Stimulated activated CD4-positive, alpha-beta T cell treated with anti-CD3 and anti-CD28 coated beads, Interleukin-4, amount 100 ng/mL, for 48 hours (primary cell): ENCODE data around the gene NHLRC4.

Experiments
- DNase-seq, 2 donors: peaks; one replicate each; pipeline ENCODE4 v3.0.0-alpha.2; 2020; ENCODE audit warnings: low read depth in 2 of 2

NHLRC4 gene, protein sequence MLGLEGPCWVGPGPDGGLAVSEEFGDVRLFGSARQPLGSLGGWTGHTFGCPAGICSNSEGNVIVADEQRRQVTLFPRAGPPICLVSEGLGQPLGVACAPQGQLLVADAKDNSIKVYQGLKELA

DNA sequence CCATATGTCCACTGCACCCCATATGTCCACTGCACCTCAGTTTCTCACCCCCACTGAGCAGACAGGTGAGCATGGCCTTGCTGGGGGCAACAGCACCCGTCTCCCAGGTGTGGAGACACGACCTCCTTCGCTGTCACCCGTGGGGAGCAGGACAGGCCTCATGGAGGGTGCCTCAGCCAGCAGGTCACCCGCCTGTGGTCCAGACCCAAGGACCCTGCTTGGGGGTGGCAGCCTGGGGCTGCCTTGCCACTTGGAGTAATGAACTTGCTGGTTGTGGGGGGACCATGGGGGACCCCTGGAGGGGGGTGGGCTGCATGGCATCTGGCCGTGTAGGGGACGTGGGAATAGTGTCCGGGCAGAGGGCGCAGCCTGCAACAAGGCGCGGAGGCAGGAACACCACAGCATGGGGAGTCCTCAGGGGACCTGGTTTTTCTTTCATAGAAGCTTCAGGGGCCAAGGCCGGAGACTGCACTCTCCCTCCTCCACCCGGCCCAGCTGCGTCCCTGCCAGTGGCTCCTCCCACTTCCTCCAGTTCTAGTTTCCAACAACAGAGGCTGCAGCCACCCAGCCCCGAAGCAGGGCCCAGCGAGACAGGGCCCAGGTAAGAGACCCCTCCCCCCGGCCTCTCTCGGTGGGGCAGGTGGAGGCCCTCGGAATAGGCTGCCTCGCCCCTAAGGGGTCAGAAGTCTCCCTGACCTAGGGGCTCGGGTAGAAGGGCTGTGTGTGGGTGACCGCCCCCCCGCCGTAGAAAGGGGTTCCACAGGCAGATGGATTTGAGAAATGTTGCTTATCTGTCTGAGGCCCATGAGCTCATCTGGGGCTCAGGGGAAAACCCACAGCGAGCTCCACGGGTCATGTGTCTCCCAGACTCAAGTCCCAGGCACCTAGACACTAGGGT is at the start of gene NHLRC4:
NHLRC4 (plus strand) TSS at position 531 of the 898 bp plus-strand sequence. CDS start 1,043 bp downstream, outside the sequence.
- peak; percentile 31 to 44 for DNase-seq

DNA sequence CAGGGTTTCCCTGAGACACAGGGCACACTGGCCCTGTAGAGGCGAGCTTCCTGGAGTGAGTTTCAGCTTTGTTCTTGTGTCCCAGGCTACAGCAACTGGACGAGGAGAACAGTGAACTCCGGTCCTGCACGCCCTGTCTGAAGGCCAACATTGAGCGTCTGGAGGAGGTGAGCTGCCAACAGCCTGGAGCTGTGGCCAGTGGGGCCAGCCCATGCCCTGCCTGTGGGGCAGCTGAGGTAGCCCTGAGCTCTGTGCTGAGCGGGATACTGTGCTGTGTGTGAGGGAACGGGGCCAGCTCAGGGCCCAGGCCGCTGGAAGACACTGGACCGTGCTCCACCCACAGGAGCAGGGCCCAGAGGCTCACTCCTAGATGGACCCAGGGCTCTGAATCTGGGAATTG is 47.9 kb upstream of the NHLRC4 start:
- DNase-seq, result no peak

DNA sequence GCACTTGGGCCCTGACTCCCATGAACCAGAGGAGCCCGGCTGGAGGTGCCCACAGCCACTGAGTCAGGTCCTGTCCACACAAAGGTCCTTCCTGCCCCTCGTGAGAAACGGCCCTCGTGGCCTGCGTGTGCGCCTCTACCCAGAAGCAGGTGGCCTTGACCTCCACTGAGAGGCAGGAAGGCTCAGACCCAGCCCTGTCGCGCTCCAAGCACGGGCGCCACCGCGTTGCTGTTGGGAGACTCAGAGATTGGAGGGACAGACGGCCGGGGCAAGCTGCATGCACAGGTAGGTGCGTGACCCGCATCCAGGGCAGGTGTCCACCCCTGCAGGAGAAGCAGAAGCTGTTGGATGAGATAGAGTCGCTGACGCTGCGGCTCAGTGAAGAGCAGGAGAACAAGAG is 47.4 kb upstream of the NHLRC4 start:
- no peak for DNase-seq

DNA sequence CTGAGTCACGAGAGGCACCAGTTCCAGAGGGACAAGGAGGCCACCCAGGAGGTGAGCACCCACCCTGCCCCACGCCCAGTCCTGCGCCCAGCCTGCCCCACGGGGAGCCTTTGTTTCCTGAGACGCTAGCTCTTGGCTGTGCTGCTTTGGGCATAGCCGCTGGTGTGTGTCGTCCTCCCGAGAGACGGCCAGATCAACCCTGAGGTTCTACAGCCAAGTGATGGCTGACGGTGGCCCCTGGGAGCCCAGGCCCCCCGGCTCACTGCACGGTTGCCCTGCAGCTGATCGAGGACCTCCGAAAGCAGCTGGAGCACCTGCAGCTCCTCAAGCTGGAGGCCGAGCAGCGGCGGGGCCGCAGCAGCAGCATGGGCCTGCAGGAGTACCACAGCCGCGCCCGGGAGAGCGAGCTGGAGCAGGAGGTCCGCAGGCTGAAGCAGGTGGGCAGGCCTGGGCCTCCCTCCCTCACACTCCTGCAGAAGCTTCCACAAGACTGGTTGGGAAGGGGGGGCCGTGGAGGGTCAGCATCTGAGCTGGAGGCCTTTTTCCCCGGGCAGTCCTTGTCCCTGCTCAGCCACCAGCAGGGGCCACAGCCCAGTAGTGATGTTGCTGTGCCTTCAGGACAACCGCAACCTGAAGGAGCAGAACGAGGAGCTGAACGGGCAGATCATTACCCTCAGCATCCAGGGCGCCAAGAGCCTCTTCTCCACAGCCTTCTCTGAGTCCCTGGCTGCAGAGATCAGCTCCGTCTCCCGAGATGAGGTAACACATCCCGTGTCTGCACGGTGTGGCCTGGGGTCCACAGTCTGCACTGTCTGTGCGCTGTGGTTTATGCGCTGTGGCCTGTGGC is 46.7 kb upstream of the NHLRC4 start:
- no peak for DNase-seq

DNA sequence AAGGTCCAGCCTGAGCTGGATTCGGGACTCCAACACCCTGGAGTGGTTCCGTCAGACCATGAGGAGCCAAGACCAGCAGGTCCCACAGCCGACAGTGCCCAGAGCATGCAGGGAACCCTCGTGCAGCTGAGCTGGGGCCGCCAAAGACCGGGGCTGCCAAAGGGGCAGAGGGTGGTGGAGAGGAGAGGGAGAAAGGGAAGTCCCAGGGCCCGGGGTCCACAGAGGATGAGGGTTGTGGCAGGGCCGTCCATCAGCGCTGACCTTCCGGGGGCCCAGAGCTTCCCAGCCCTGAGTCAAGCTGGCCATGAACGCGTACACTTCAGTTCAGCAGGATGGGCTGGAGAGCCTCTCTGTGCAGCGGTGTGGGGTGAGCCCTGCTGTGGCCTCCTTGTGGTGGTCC is 46.0 kb upstream of the NHLRC4 start:
- no peak for DNase-seq

DNA sequence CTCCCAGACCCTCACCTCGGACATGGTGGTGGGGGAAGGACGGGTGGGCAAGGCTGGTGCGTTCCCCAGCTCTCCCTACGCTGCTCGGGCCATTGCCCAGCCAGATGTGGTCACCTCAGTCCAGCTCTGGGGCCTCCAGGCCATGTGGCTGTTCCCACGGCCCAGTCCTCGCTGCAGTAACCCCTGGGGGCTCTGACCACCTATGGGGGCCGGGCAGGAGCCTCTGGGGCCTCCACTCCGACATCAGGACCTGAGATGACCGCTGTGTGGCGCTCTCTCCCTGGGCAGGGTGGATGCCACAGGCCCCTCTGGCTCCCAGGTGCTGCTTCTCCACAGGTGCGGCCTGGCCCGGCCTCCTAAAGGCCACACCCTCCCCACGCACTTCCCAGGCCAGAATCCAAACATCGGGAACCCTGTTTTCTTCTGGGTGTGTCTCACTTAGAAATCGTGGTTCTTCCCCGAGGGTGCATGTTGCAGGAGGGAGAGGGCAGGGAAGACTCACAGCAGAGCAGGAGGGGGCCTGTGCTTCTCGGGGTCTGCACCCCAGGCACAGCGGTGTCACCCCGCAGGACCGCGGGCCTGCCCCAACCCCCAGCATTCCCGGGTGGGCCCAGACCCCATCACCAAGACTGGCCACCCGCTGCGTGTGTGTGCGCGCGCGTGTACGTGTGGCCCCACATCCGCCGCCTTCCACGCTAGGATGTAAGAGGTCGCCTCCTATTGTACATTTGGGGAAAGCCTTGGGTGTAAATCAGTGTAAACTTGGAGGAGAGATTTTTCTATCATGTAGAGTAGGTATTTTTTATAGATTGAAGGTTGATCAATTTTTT is 45.2 kb upstream of the NHLRC4 start:
- DNase-seq, result no peak

DNA sequence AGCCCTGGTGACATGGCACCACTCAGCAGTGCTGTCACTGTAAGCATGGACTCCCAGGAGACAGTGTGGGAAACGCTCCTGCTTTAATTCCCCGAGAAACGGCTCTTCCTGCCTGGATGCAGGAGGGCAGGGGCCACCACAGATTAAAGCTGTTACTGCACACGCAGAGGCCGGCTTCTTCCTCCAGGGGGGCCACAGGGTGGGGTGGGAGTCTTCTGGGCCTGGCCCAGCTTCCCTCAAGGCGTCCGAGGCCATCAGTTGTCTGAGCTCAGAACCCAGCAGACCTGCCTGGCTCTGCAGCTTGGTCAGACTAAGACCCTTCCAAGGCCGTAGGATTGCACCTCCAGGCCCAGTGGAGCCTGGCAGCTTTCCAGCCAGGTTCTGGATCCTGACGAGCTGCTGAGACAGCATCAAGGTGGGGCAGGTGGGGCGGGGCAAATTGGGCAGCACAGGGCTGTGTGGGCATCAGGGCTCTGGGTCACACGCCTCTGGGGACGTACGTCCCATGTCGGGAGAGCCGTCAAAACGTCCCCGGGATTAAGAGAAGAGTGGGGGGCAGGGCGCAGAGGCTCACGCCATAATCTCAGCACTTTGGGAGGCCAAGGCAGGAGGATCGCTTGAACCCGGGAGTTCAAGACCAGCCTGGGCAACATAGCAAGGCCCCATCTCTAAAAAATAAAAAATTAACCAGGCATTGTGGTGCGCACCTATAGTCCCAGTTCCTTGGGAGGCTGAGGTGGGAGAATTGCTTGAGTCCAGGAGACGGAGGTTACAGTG is 44.3 kb upstream of the NHLRC4 start:
- DNase-seq, result no peak

DNA sequence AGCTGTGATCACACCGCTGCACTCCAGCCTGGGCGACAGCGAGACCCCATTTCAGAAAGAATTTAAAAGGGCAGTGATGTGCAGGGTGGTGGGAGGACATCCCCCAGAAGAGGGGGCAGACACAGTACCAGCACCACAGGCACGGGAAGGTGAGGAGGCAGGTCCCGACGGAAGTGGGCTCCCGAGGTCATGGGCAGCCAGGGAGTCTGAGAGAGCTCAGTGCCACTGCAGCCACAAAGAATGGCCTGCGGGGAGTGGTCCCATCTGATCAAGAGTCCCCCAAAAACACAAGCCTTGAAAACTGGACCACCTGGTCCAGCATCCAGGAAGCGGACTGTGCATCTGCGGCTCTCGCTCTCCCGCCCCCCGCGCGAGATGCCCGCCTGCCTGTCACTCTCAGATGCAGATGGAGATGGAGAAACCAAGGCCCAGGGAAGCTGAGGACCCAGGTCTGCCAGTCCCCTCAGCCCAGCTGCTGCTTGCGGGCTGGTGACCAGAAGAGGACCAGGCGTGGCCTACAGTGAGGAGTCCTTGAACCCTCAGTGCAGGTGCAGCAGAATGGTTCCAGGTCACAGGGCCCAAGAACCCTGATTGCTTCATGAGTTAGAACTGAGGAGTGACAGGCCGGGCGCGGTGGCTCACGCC is 43.6 kb upstream of the NHLRC4 start:
- no peak for DNase-seq

DNA sequence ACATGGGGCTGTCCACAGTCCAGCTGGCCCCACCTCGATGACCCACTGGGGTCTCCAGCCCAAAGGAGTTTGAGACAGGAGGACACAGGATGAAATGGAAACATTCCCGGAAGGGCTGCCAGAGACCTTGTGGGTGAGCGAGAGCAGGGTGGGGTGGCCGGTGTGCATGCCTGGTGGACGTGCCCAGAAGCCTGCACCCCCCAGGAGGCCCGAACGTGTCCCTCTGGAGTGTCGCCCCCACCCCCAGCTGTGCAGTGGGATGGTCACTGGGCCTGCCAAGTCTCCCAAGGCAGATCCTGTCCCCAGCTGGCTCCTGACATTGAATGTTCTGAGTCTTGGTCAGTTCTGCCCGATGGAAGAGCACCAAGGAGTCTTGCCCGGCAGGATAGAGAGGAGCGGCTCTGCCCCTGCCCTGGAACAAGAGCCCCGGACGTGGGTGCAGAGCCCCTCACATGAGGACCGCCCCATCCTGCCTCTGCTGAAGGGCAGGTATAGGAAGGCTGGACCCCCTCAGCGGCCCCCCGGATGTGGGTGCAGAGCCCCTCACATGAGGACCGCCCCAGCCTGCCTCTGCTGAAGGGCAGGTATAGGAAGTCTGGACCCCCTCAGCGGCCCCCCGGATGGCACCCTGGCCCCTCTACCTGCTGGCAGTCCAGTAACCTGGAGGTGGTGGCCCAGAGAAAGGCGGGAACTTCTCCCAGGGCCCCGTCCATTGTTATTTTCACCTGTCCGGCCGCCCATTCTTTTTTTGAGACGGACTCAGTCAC is 42.3 kb upstream of the NHLRC4 start:
- no peak for DNase-seq

DNA sequence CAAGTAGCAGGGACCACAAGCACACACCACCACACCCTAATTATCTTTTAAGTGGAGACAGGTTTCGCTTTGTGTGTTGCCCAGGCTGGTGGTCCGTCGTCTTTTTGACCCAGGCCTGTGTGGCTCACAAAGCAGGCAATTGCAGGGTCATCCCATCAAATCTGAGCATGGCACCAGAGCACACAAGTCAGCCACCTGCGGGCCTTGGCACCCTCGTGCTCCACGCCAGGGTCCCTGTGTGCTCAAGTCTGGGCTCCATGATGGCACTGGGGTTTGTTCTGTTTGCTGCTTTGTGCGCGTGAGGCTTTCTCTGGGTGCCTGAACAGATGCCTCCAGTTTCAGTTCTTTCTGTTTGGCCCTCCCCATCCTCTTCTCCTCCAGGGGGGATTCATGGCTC is 41.7 kb upstream of the NHLRC4 start:
- no peak for DNase-seq

DNA sequence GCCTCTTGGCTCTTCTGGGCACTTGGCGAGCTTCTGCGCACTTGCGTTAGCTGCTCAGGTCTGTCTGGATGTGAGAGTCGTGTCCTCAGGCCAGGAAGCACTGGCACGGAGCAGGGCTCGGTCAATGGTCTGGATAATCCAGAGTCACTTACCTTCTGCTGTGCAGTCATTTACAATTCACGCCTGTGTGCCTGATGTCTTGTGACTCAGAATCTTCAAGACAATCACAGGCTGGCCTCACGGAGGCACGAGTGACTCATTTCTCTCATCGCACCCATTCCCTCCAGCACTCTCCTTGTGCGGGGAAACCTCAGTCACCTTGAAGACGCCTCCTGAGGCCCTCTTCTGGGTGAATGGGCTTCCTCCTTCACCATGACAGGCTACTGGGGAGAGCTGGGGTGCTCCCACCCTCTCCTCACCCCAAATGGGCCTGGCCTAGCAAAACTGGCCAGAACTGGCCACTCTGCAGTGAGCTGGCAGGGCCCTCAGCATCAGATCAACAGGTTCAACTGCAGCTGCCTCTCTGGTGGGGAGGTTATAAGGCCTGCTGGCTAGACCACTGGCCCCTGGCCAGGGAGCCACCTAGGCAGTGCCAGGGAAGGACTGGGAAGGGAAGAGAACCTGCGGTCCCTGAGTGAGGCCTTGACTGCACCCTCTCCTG is 41.2 kb upstream of the NHLRC4 start:
- peak; percentile 59 to 75 for DNase-seq

DNA sequence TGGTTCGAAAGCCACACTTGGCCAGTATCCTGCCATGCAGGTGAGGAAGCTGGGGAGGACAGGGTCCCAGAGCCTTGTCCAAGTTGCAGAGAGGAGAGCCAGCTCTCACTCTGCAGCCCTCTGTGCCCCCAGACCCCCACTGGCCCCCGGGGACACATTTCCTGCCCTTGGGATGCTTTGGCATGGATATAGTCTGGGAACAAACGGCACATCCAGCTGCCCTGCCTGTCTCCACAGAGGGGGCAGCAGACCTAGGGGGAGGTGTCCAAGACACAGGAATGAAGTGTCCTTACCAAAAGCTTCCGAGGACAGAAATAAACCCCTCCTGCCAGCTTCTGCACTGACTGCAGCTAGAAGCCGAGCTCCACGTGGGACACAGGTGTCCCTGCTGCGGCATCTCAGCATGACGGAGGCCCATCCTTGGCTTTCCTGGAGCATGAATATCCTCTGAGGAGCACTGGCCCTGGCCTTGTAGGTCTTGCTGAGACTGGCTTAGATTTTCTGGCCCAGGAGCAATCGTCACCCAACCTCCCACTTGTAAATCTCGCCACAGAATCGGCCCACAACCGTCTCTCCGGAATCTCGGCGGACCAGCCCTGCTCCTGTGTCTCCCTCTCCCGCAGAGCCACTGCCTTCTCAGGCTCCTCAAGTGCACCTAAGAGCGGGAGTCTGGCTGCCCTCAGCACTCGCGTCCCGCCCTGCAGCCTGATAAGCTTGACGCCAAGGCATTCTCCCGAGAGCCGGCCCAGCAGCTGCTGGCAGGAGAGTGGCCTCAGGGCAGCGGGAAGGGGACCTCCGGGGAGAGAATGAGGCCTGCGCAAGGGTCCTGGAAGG is 40.4 kb upstream of the NHLRC4 start:
- no peak for DNase-seq

DNA sequence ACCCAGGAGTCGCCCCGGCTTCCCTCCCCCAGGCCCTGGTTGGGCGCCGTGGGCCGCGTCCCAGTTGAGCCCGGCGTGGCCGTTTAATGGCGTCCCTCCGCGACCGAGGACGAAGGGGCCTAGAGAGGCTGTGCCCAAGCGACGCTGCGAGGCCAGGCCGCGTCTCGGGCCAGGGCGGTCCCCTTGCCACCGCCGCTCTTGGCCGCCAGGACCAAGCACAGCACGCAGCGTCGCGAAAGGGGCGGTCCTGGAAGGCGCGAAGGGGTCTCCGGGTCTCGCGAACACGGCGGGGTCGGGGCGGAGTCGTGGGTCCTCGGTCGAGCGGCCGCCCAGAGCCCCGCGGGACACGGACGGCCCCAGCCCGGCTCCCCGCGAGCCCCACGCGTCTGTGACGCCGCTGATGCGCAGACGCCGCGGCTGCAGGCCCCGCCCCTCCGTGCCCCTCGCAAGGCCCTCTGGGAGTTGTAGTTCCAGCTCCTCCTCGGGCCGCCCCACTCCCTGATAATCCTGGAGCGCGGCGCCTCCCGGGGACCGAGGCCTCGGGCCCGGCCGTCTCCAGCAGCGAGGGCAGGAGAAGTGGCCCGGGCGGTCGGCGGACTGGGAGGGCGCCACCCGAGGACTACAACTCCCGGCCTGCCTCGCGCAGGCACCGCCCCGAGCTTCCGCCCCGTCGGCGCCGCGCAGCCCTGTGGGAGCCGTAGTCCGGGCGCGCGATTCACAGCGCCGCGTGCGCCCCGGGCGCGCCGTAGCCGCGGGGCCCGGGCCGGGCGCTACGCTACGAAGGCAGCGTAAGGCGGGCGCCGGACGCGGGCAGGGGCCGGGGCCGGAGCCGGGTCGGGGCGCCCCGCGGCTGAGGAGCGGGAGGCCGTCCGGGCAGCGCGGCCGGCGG is 39.5 kb upstream of the NHLRC4 start, which contains the start of gene CAPN15:
CAPN15 (plus strand) TSS at position 698 of the 889 bp plus-strand sequence. CDS start 19,127 bp downstream, outside the sequence.
- peak; percentile 79 to 83 for DNase-seq

DNA sequence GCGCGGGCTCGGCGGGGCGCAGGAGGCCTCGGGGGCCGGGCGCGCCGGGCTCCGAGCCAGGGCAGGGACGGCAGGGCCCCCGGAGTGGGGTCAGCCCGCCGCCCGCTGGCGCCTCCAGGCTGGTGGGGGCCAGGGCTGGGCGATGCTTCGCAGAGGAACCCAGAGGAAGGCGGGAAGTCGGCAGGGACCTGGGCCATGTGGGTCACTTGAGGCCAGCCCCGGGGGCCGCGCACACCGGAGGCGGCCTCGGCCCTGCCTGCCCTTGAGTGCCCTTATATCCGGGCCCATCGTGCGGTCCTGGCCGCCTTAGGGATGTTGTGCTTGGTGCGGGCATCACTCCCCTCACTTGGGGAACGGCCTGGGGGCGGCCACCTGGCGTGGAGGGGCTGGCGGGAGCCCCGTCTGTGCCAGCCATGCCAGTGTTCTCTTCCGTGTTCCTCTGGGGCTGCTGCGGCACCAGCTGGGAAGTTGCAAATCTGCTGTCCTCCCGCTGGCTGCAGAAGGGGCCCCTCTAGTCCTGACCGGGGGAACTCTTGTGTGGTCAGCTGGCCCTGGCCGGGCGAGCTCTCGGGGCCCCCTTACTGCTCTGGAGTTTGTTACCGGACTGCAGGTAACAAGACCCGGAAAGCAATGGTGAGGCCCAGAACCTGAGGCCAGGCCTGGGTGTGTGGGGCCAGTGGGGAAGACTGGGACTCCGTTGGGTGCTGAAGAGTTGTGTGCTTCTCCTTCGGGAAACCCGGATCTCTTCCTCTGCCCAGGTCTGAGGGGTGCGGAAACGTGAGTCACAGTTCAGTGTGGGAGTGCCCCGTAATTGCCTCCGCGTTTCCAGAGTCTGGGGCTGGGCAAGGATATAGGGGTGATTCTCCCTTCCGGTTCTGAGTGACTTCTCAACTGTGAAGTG is 38.4 kb upstream of the NHLRC4 start:
- DNase-seq, result peak in 1 of 2 donors; percentile 38

DNA sequence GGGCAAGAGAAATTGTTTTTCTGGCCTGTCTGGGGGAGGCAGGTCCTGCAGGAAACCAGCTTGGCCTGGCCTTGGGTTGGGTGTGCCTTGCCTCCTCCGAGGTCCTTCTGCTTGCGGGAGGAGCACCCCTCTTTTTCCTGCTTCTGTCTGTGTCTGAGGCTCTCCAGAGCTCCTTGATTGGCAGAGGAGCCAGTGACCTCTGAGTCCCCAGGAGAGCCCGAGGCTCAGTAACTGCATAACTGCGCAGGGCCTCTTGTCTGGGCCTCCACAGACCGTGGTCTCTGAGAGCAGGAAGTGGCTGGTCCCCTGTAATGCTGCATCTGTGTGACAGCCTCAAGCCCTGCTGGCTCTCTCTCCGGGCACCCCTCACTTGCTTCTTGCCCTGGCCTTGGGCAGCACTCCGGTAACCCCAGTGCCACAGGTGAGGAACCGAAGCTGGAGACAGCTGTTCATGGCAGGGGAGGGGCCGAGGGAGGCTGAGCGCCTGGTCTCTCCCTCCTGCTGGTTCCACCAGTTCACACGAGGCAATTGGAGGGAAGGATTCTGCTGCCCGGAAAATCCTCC is 37.7 kb upstream of the NHLRC4 start:
- no peak for DNase-seq
